H9 (cell line): Measurements from ENCODE around the gene CYBA. TPM values are rescaled to one million over a fixed set of nuclear protein-coding genes. Genes with fewer than 3 reads are reported as not detected.

Experiments used
- DNase-seq: peaks from one replicate; pipeline ENCODE4 v3.0.0-alpha.2; 2017
- H2AFZ ChIP-seq: one replicate; pipeline ENCODE4 v1.6.1; 2013; ENCODE audit warnings: mild to moderate bottlenecking, low read length, control low read depth, moderate library complexity
- H2AK5ac ChIP-seq: 2 replicates; pipeline ENCODE4 v1.6.1; 2013; ENCODE audit warnings: low read length, control low read depth, mixed read lengths; ENCODE audit not compliant: insufficient read length
- H2BK120ac ChIP-seq: one replicate; pipeline ENCODE4 v1.6.1; 2013; ENCODE audit warnings: low read depth, mild to moderate bottlenecking, low read length, control low read depth, inconsistent platforms; ENCODE audit not compliant: poor library complexity, severe bottlenecking
- H2BK12ac ChIP-seq: 2 replicates; pipeline ENCODE4 v1.6.1; 2013; ENCODE audit warnings: low read length, control low read depth, mixed read lengths, low read depth; ENCODE audit not compliant: insufficient read length
- H2BK15ac ChIP-seq: 2 replicates; pipeline ENCODE4 v1.6.1; 2013; ENCODE audit warnings: low read depth, low read length, control low read depth
- H2BK20ac ChIP-seq: one replicate; pipeline ENCODE4 v1.6.1; 2013; ENCODE audit warnings: low read depth, mild to moderate bottlenecking, low read length, control low read depth, inconsistent platforms; ENCODE audit not compliant: poor library complexity, severe bottlenecking
- H2BK5ac ChIP-seq: 2 replicates; pipeline ENCODE4 v1.6.1; 2013; ENCODE audit warnings: low read length, control low read depth, mixed read lengths; ENCODE audit not compliant: insufficient read length
- H3K14ac ChIP-seq: 2 replicates; pipeline ENCODE4 v1.6.1; 2013; ENCODE audit warnings: low read length, control low read depth; ENCODE audit not compliant: insufficient read depth
- H3K18ac ChIP-seq: 2 replicates; pipeline ENCODE4 v1.6.1; 2013; ENCODE audit warnings: low read depth, mild to moderate bottlenecking, mixed read lengths, low read length, control low read depth; ENCODE audit not compliant: insufficient read length
- H3K23ac ChIP-seq: 2 replicates; pipeline ENCODE4 v1.6.1; 2013; ENCODE audit warnings: low read length, control low read depth, mixed read lengths, low read depth; ENCODE audit not compliant: insufficient read length
- H3K23me2 ChIP-seq: 2 replicates; pipeline ENCODE4 v1.6.1; 2013; ENCODE audit warnings: low read depth, mild to moderate bottlenecking, mixed read lengths, low read length, control low read depth; ENCODE audit not compliant: insufficient read length, poor library complexity, severe bottlenecking
- H3K27ac ChIP-seq: 2 replicates; pipeline ENCODE4 v1.5.1; 2013; ENCODE audit warnings: low read length, control low read depth, mixed read lengths, low read depth; ENCODE audit not compliant: insufficient read length
- H3K27me3 ChIP-seq: 2 replicates; pipeline ENCODE4 v1.6.1; 2013; ENCODE audit warnings: low read length, control low read depth, inconsistent platforms; ENCODE audit not compliant: insufficient read depth
- H3K4ac ChIP-seq: 2 replicates; pipeline ENCODE4 v1.6.1; 2013; ENCODE audit warnings: low read depth, mild to moderate bottlenecking, control low read depth, inconsistent platforms, low read length, moderate library complexity
- H3K4me1 ChIP-seq: 2 replicates; pipeline ENCODE4 v1.6.1; 2013; ENCODE audit warnings: low read length, control low read depth, inconsistent platforms; ENCODE audit not compliant: insufficient read depth
- H3K4me2 ChIP-seq: 2 replicates; pipeline ENCODE4 v1.6.1; 2013; ENCODE audit warnings: low read length, control low read depth, mixed read lengths; ENCODE audit not compliant: insufficient read length, insufficient read depth
- H3K56ac ChIP-seq: 2 replicates; pipeline ENCODE4 v1.6.1; 2013; ENCODE audit warnings: low read depth, mild to moderate bottlenecking, mixed read lengths, low read length, control low read depth; ENCODE audit not compliant: insufficient read length
- H3K79me1 ChIP-seq: 2 replicates; pipeline ENCODE4 v1.6.1; 2013; ENCODE audit warnings: low read depth, mild to moderate bottlenecking, moderate library complexity, low read length, control low read depth, inconsistent platforms; ENCODE audit not compliant: insufficient read depth, poor library complexity, severe bottlenecking
- H3K79me2 ChIP-seq: 2 replicates; pipeline ENCODE4 v1.6.1; 2013; ENCODE audit warnings: low read length, control low read depth, inconsistent platforms; ENCODE audit not compliant: insufficient read depth
- H3K9ac ChIP-seq: 2 replicates; pipeline ENCODE4 v1.6.1; 2013; ENCODE audit warnings: low read length, control low read depth, mixed read lengths; ENCODE audit not compliant: insufficient read length; ENCODE audit errors: extremely low read depth
- H3K9me3 ChIP-seq: one replicate; pipeline ENCODE4 v1.6.1; 2013; ENCODE audit warnings: low read depth, low read length, inconsistent platforms; ENCODE audit not compliant: control insufficient read depth
- H3T11ph ChIP-seq: one replicate; pipeline ENCODE4 v1.6.1; 2013; ENCODE audit warnings: mild to moderate bottlenecking, low read length, control low read depth, inconsistent platforms
- H4K20me1 ChIP-seq: one replicate; pipeline ENCODE4 v1.6.1; 2013; ENCODE audit not compliant: control insufficient read depth, insufficient read length, insufficient read depth
- H4K5ac ChIP-seq: 2 replicates; pipeline ENCODE4 v1.6.1; 2013; ENCODE audit warnings: low read depth, mild to moderate bottlenecking, mixed read lengths, low read length, control low read depth; ENCODE audit not compliant: insufficient read length
- H4K8ac ChIP-seq: replicated peaks from 2 replicates; pipeline ENCODE4 v1.6.1; 2013; ENCODE audit warnings: low read length, control low read depth, mixed read lengths, low read depth; ENCODE audit not compliant: insufficient read length
- H4K91ac ChIP-seq: 2 replicates; pipeline ENCODE4 v1.6.1; 2013; ENCODE audit warnings: low read depth, mild to moderate bottlenecking, moderate library complexity, mixed read lengths, low read length, control low read depth; ENCODE audit not compliant: insufficient read length
- H3K27ac Mint-ChIP-seq, 3 experiments: 2 replicates in 2 of 3; 3 replicates in 1 of 3; pipeline ENCODE4 v1.8.0; 2020 to 2021; ENCODE audit warnings: mixed read lengths in 3 of 3, mild to moderate bottlenecking in 1 of 3, moderate library complexity in 1 of 3
- H3K27me3 Mint-ChIP-seq: 2 replicates; pipeline ENCODE4 v1.8.0; 2021; ENCODE audit warnings: low read depth, mild to moderate bottlenecking, moderate library complexity, mixed read lengths
- H3K36me3 Mint-ChIP-seq, 3 experiments: 2 replicates in 2 of 3; 3 replicates in 1 of 3; pipeline ENCODE4 v1.8.0; 2020 to 2021; ENCODE audit warnings: low read depth in 3 of 3, mixed read lengths in 3 of 3; ENCODE audit not compliant: insufficient read depth in 1 of 3
- H3K4me1 Mint-ChIP-seq, 2 experiments: 2 replicates each; pipeline ENCODE4 v1.8.0; 2020; ENCODE audit warnings: mixed read lengths in 2 of 2
- H3K4me3 Mint-ChIP-seq, 2 experiments: 2 replicates in 1 of 2; 3 replicates in 1 of 2; pipeline ENCODE4 v1.8.0; 2020 to 2021; ENCODE audit warnings: mild to moderate bottlenecking in 2 of 2, mixed read lengths in 2 of 2, moderate library complexity in 1 of 2
- H3K9me3 Mint-ChIP-seq, 2 experiments: 2 replicates in 1 of 2; 3 replicates in 1 of 2; pipeline ENCODE4 v1.8.0; 2020; ENCODE audit warnings: mild to moderate bottlenecking in 2 of 2, mixed read lengths in 2 of 2, moderate library complexity in 1 of 2
- CTCF ChIP-seq: fragments of 200-600 bp; sonication (generic); conservative IDR thresholded peaks from 3 replicates; pipeline ENCODE4 v1.8.0; 2021; ENCODE audit warnings: antibody characterized with exemption, mild to moderate bottlenecking
- WGBS: extraction: QIAGEN DNeasy Blood & Tissue Kit; methylation state at CpG from one replicate; pipeline ENCODE4 v1.1.7; 2013; ENCODE audit warnings: missing lambda C conversion rate, low lambda C conversion rate, mixed read lengths; ENCODE audit not compliant: insufficient read length; ENCODE audit errors: extremely low coverage; 5-methylcytosine and 5-hydroxymethylcytosine counted together
- total RNA-seq: library from RNA; stranded (reverse); gene quantifications from 2 replicates; pipeline ENCODE4 v1.2.1, GENCODE V29; 2021

The CYBA gene
- total RNA-seq, 1 experiment from 2014 or later, result 153 TPM

GRCh38 chr16:88686439-88687253 lies 35.8 kb upstream of the CYBA start, which contains the start of gene SNAI3:
Gene SNAI3 (minus strand): TSS chr16:88686507. CDS start chr16:88686406, 101 bp downstream.
- Histone ChIP-seq H2BK15ac (no peak within 1 kb of the TSS), H3K79me1 (no peaks in the 10 kb centered on the region), H4K8ac (no peak within 1 kb of the TSS), H3K79me2 (no peaks in the 10 kb centered on the region), H4K20me1 (no peaks in the 10 kb centered on the region), H3K14ac (no peak within 1 kb of the TSS), H3T11ph (no peak within 1 kb of the TSS), H4K5ac (no peak within 1 kb of the TSS), H2BK120ac (no peak within 1 kb of the TSS), H3K27ac (no peak within 1 kb of the TSS), H3K4me1 (no peaks in the 10 kb centered on the region), H3K56ac (no peak within 1 kb of the TSS), H3K18ac (no peak within 1 kb of the TSS), H2BK20ac (no peak within 1 kb of the TSS), H3K27me3 (no peaks in the 10 kb centered on the region; the same call in 1 of the 2 replicates), H4K91ac (no peak within 1 kb of the TSS), H2AFZ (no peak within 1 kb of the TSS), H3K4ac (no peak within 1 kb of the TSS), H2AK5ac (no peak within 1 kb of the TSS), H2BK5ac (no peak within 1 kb of the TSS), H3K23me2 (peaks cover 12% of the 10 kb centered on the region), H2BK12ac (no peak within 1 kb of the TSS), H3K9me3 (no peaks in the 10 kb centered on the region), H3K9ac (no peak within 1 kb of the TSS), H3K4me2 (peak within 1 kb of the TSS; percentile 48), H3K23ac (no peak within 1 kb of the TSS)
- DNase-seq, result peak; percentile 92
- Mint-ChIP-seq H3K4me3 (peak within 1 kb of the TSS; percentile 75 to 83), H3K9me3 (no peaks in the 10 kb centered on the region), H3K27me3 (peaks cover 39% of the 10 kb centered on the region), H3K27ac (no peak within 1 kb of the TSS; a peak in 1 of 7 replicates), H3K36me3 (no peaks in the 10 kb centered on the region), H3K4me1 (peaks cover 19 to 26% of the 10 kb centered on the region in 2 experiments)
- no CpG with 5 or more reads among the region's 65 CpGs for WGBS
- no peak for TF ChIP-seq CTCF
